Measurements from ENCODE around the gene TES. TPM values are rescaled to one million over a fixed set of nuclear protein-coding genes. Genes with fewer than 3 reads are reported as not detected.
A peak's percentile ranks its signal among the peaks of the same experiment; 100 is the strongest.
"Not testable (repeated sequence)": the region's sequence is repeated elsewhere in the genome, so short reads cannot be mapped to it uniquely, and the experiment has no call there.

Gene TES
- total and polyA plus RNA-seq, 2 donors = 41.3 to 64.2 TPM

- 94% methylated on average over 1 of the region's 1 CpG for WGBS
- H3K36me3 ChIP-seq (ENCODE audit: control insufficient read depth in 2 of 2, insufficient read depth in 2 of 2, low read length in 1 of 2) = no peaks in the 10 kb centered on the region
- H3K27me3 ChIP-seq (ENCODE audit: control insufficient read depth in 2 of 2, insufficient read depth in 1 of 2, low read length in 1 of 2) = no peaks in the 10 kb centered on the region
- H3K27ac ChIP-seq (ENCODE audit: low read depth in 1 of 2, low read length in 1 of 2) = no peak overlapping the region
- no peak for DNase-seq (ENCODE audit: low read depth in 6 of 9, low spot score in 9 of 9)
- H3K4me3 ChIP-seq (ENCODE audit: low read length in 2 of 2) = no peak overlapping the region
- H3K4me1 ChIP-seq (ENCODE audit: control insufficient read depth in 2 of 2, insufficient read depth in 2 of 2, low read length in 2 of 2) = peaks cover 0 to 5% of the 10 kb centered on the region in 2 donors
- no peaks in the 10 kb centered on the region for H3K9me3 ChIP-seq (ENCODE audit: control insufficient read depth in 2 of 2, insufficient read depth in 1 of 2, low read length in 1 of 2)
Observed at GRCh38 chr7:116169060-116169459, 41.3 kb upstream of the TES start.

GRCh38 chr7:116170180-116170579 lies 40.2 kb upstream of the TES start:
- Histone ChIP-seq H3K27ac (ENCODE audit: low read depth in 1 of 2, low read length in 1 of 2) (no peak overlapping the region), H3K36me3 (ENCODE audit: control insufficient read depth in 2 of 2, insufficient read depth in 2 of 2, low read length in 1 of 2) (no peaks in the 10 kb centered on the region), H3K4me3 (ENCODE audit: low read length in 2 of 2) (no peak overlapping the region), H3K9me3 (ENCODE audit: control insufficient read depth in 2 of 2, insufficient read depth in 1 of 2, low read length in 1 of 2) (no peaks in the 10 kb centered on the region), H3K4me1 (ENCODE audit: control insufficient read depth in 2 of 2, insufficient read depth in 2 of 2, low read length in 2 of 2) (peaks cover 0 to 5% of the 10 kb centered on the region in 2 donors), H3K27me3 (ENCODE audit: control insufficient read depth in 2 of 2, insufficient read depth in 1 of 2, low read length in 1 of 2) (no peaks in the 10 kb centered on the region)
- no peak for DNase-seq (ENCODE audit: low read depth in 6 of 9, low spot score in 9 of 9)

GRCh38 chr7:116171094-116171493 lies 39.2 kb upstream of the TES start:
- Histone ChIP-seq H3K4me3 (ENCODE audit: low read length in 2 of 2) (no peak overlapping the region), H3K9me3 (ENCODE audit: control insufficient read depth in 2 of 2, insufficient read depth in 1 of 2, low read length in 1 of 2) (no peaks in the 10 kb centered on the region), H3K27me3 (ENCODE audit: control insufficient read depth in 2 of 2, insufficient read depth in 1 of 2, low read length in 1 of 2) (no peaks in the 10 kb centered on the region), H3K4me1 (ENCODE audit: control insufficient read depth in 2 of 2, insufficient read depth in 2 of 2, low read length in 2 of 2) (peaks cover 0 to 5% of the 10 kb centered on the region in 2 donors), H3K36me3 (ENCODE audit: control insufficient read depth in 2 of 2, insufficient read depth in 2 of 2, low read length in 1 of 2) (no peaks in the 10 kb centered on the region), H3K27ac (ENCODE audit: low read depth in 1 of 2, low read length in 1 of 2) (no peak overlapping the region)
- 96% methylated on average over 2 of the region's 2 CpGs for WGBS
- DNase-seq (ENCODE audit: low read depth in 6 of 9, low spot score in 9 of 9) = no peak

- H3K27me3 ChIP-seq (ENCODE audit: control insufficient read depth in 2 of 2, insufficient read depth in 1 of 2, low read length in 1 of 2) = no peaks in the 10 kb centered on the region
- no peak overlapping the region for H3K4me3 ChIP-seq (ENCODE audit: low read length in 2 of 2)
- DNase-seq (ENCODE audit: low read depth in 6 of 9, low spot score in 9 of 9) = no peak
- no peaks in the 10 kb centered on the region for H3K9me3 ChIP-seq (ENCODE audit: control insufficient read depth in 2 of 2, insufficient read depth in 1 of 2, low read length in 1 of 2)
- no peaks in the 10 kb centered on the region for H3K36me3 ChIP-seq (ENCODE audit: control insufficient read depth in 2 of 2, insufficient read depth in 2 of 2, low read length in 1 of 2)
- H3K27ac ChIP-seq (ENCODE audit: low read depth in 1 of 2, low read length in 1 of 2) = no peak overlapping the region
- H3K4me1 ChIP-seq (ENCODE audit: control insufficient read depth in 2 of 2, insufficient read depth in 2 of 2, low read length in 2 of 2) = no peaks in the 10 kb centered on the region
Observed at GRCh38 chr7:116172353-116172752, 38.0 kb upstream of the TES start.

GRCh38 chr7:116173051-116174028 lies 37.0 kb upstream of the TES start:
- no peaks in the 10 kb centered on the region for H3K9me3 ChIP-seq (ENCODE audit: control insufficient read depth in 2 of 2, insufficient read depth in 1 of 2, low read length in 1 of 2)
- no peak overlapping the region for H3K4me3 ChIP-seq (ENCODE audit: low read length in 2 of 2)
- H3K4me1 ChIP-seq (ENCODE audit: control insufficient read depth in 2 of 2, insufficient read depth in 2 of 2, low read length in 2 of 2) = no peaks in the 10 kb centered on the region
- H3K27me3 ChIP-seq (ENCODE audit: control insufficient read depth in 2 of 2, insufficient read depth in 1 of 2, low read length in 1 of 2) = no peaks in the 10 kb centered on the region
- H3K27ac ChIP-seq (ENCODE audit: low read depth in 1 of 2, low read length in 1 of 2) = no peak overlapping the region
- WGBS = 77% methylated on average over 8 of the region's 8 CpGs
- DNase-seq (ENCODE audit: low read depth in 6 of 9, low spot score in 9 of 9) = peak; percentile 8 to 70 (median 52)
- no peaks in the 10 kb centered on the region for H3K36me3 ChIP-seq (ENCODE audit: control insufficient read depth in 2 of 2, insufficient read depth in 2 of 2, low read length in 1 of 2)

GRCh38 chr7:116175095-116175494 lies 35.2 kb upstream of the TES start:
- not testable (repeated sequence) for H3K4me1 ChIP-seq (ENCODE audit: control insufficient read depth in 2 of 2, insufficient read depth in 2 of 2, low read length in 2 of 2); H3K27me3 ChIP-seq (ENCODE audit: control insufficient read depth in 2 of 2, insufficient read depth in 1 of 2, low read length in 1 of 2); H3K4me3 ChIP-seq (ENCODE audit: low read length in 2 of 2); H3K9me3 ChIP-seq (ENCODE audit: control insufficient read depth in 2 of 2, insufficient read depth in 1 of 2, low read length in 1 of 2); H3K27ac ChIP-seq (ENCODE audit: low read depth in 1 of 2, low read length in 1 of 2); DNase-seq (ENCODE audit: low read depth in 6 of 9, low spot score in 9 of 9); H3K36me3 ChIP-seq (ENCODE audit: control insufficient read depth in 2 of 2, insufficient read depth in 2 of 2, low read length in 1 of 2)
- 99% methylated on average over 3 of the region's 3 CpGs for WGBS

- H3K9me3 ChIP-seq (ENCODE audit: control insufficient read depth in 2 of 2, insufficient read depth in 1 of 2, low read length in 1 of 2) = no peaks in the 10 kb centered on the region
- H3K27ac ChIP-seq (ENCODE audit: low read depth in 1 of 2, low read length in 1 of 2) = no peak overlapping the region
- no peaks in the 10 kb centered on the region for H3K36me3 ChIP-seq (ENCODE audit: control insufficient read depth in 2 of 2, insufficient read depth in 2 of 2, low read length in 1 of 2)
- no peak overlapping the region for H3K4me3 ChIP-seq (ENCODE audit: low read length in 2 of 2)
- no peak for DNase-seq (ENCODE audit: low read depth in 6 of 9, low spot score in 9 of 9)
- no peaks in the 10 kb centered on the region for H3K27me3 ChIP-seq (ENCODE audit: control insufficient read depth in 2 of 2, insufficient read depth in 1 of 2, low read length in 1 of 2)
- WGBS = 95% methylated on average over 2 of the region's 2 CpGs
- H3K4me1 ChIP-seq (ENCODE audit: control insufficient read depth in 2 of 2, insufficient read depth in 2 of 2, low read length in 2 of 2) = no peaks in the 10 kb centered on the region
Observed at GRCh38 chr7:116176226-116176625, 34.1 kb upstream of the TES start.

GRCh38 chr7:116177009-116177408 lies 33.3 kb upstream of the TES start:
- Histone ChIP-seq H3K4me1 (ENCODE audit: control insufficient read depth in 2 of 2, insufficient read depth in 2 of 2, low read length in 2 of 2) (no peaks in the 10 kb centered on the region), H3K4me3 (ENCODE audit: low read length in 2 of 2) (no peak overlapping the region), H3K27me3 (ENCODE audit: control insufficient read depth in 2 of 2, insufficient read depth in 1 of 2, low read length in 1 of 2) (no peaks in the 10 kb centered on the region), H3K9me3 (ENCODE audit: control insufficient read depth in 2 of 2, insufficient read depth in 1 of 2, low read length in 1 of 2) (no peaks in the 10 kb centered on the region), H3K27ac (ENCODE audit: low read depth in 1 of 2, low read length in 1 of 2) (no peak overlapping the region), H3K36me3 (ENCODE audit: control insufficient read depth in 2 of 2, insufficient read depth in 2 of 2, low read length in 1 of 2) (no peaks in the 10 kb centered on the region)
- no peak for DNase-seq (ENCODE audit: low read depth in 6 of 9, low spot score in 9 of 9)
- 95% methylated on average over 3 of the region's 3 CpGs for WGBS

GRCh38 chr7:116180302-116180701 lies 30.0 kb upstream of the TES start:
- WGBS = 74% methylated on average over 2 of the region's 2 CpGs
- H3K4me1 ChIP-seq (ENCODE audit: control insufficient read depth in 2 of 2, insufficient read depth in 2 of 2, low read length in 2 of 2) = no peaks in the 10 kb centered on the region
- peaks cover 0 to under 1% of the 10 kb centered on the region in 2 donors for H3K9me3 ChIP-seq (ENCODE audit: control insufficient read depth in 2 of 2, insufficient read depth in 1 of 2, low read length in 1 of 2)
- H3K4me3 ChIP-seq (ENCODE audit: low read length in 2 of 2) = no peak overlapping the region
- no peaks in the 10 kb centered on the region for H3K36me3 ChIP-seq (ENCODE audit: control insufficient read depth in 2 of 2, insufficient read depth in 2 of 2, low read length in 1 of 2)
- DNase-seq (ENCODE audit: low read depth in 6 of 9, low spot score in 9 of 9) = peak in 8 of 9 donors; percentile 26 to 69 (median 33)
- no peaks in the 10 kb centered on the region for H3K27me3 ChIP-seq (ENCODE audit: control insufficient read depth in 2 of 2, insufficient read depth in 1 of 2, low read length in 1 of 2)
- H3K27ac ChIP-seq (ENCODE audit: low read depth in 1 of 2, low read length in 1 of 2) = no peak overlapping the region
